ENCODE measurements around the gene CACNA2D3.

DNA sequence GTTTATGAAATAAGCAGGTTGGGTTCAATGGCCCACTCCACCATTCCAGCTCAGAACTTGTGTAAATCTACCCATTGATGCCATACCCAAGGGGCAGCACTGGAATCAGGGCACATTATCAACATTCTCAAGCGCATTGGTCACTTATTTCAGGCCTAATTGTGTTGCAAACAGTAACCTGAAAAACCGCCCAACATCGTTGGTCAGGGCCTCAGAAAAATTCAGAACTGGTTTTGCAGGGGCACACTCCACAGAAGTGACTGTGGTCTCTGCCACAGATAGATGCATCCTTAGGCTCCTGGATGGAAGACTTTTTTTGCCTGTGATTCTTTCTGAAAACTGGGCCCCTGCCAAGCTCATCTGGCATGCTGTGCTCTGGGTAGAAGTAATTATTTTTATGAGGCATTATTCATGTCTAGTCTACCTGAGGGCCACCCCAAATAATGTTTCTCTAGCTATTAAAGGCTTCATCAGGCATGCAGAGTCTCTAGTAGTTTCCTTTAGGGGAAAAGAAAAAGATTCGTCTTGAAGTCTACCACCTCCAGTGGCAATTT, 827.2 kb downstream of the CACNA2D3 start:
- TF ChIP-seq, protein P1, sequence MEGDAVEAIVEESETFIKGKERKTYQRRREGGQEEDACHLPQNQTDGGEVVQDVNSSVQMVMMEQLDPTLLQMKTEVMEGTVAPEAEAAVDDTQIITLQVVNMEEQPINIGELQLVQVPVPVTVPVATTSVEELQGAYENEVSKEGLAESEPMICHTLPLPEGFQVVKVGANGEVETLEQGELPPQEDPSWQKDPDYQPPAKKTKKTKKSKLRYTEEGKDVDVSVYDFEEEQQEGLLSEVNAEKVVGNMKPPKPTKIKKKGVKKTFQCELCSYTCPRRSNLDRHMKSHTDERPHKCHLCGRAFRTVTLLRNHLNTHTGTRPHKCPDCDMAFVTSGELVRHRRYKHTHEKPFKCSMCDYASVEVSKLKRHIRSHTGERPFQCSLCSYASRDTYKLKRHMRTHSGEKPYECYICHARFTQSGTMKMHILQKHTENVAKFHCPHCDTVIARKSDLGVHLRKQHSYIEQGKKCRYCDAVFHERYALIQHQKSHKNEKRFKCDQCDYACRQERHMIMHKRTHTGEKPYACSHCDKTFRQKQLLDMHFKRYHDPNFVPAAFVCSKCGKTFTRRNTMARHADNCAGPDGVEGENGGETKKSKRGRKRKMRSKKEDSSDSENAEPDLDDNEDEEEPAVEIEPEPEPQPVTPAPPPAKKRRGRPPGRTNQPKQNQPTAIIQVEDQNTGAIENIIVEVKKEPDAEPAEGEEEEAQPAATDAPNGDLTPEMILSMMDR (IDR thresholded peaks at IDR 0.05) = no peak
- no peak for TF ChIP-seq EZH2 (IDR thresholded peaks at IDR 0.05)
